Erythroblast (primary cell): ENCODE data around the gene PSMA5.

Source experiments
- GATA1 ChIP-seq: IDR thresholded peaks from 2 replicates; pipeline ENCODE4 v1.6.1; 2011; ENCODE audit warnings: low read depth, mild to moderate bottlenecking, control low read depth, low read length, moderate library complexity
- POLR2A ChIP-seq: IDR thresholded peaks from 2 replicates; pipeline ENCODE4 v1.6.1; 2011; ENCODE audit warnings: mild to moderate bottlenecking, low read length

DNA sequence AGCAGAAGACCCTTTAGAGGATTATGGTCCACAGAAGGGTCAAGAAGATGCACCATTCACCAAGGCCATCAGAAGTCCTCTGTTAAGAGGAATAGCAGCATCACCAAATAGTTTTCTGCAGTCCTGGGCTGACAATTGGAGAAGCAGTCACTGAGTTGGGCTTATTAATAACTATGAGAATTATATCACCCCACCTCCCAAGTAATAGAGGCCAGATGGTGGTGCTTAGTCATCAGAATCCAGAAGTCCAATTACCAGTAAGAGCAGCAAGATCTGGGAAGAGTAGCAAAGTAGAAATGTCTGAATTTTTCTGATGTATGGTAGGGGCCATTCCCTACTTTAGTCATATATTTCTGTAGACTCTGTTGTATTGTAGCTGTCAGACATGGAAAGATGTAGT is 6.1 kb upstream of the PSMA5 start:
- TF ChIP-seq POLR2A, result no peak
- TF ChIP-seq GATA1, result no peak
